NCI-H1105 (cell line): Measurements from ENCODE around the gene HOXD3.

Experiments
- DNase-seq: peaks from one replicate; lab custom pipeline; 2025; lab: John Stamatoyannopoulos, UW

Gene HOXD3

DNA sequence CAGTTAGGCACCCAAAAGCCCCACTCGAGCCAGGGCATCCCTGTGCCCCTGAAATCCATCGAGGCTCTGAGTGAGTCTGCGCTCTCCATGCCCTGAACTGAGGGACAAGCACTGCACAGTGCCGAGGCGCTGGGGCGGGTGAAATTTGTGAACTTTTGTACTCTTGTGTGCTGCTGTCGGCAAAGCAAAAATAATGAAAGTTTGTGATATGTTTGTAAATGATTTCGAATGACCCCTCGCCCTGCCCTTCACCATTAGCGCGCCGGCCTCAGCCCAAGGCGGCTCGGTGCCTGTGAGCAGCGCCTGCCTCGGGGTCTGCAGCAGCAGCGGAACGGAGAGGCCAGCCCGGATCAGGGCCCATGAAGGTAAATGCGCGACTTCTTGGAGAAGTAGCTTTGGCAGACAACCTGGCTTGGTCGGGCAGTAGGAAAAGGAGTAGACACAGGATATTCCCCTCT is 7.6 kb upstream of the HOXD3 start:
- DNase-seq: no peak

DNA sequence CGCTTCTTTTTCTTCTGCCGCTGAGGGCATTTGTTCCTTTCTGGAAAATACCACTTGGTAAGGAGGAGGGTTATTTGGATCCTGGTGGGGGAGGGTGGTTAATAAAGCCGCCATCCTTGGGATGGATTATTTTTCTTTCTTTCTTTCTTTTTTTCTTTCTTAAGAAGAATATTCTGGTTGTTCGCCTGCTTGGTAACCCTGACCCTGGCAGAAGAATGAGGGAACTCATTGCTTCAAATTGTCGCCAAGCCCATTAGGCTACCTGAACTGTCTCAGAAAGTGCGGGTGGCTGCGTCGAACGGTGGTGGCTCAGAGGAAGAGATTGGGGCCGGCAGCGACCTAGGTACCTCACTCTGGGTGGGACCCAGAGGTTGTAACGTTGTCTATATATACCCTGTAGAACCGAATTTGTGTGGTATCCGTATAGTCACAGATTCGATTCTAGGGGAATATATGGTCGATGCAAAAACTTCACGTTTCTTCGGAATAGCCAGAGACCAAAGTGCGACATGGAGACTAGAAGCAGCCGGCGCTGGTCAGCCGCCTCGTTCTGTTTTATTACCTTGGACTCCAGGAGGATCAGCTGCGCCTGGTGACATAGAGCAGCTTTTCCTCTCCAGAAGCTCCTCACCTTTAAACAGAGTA is 7.0 kb upstream of the HOXD3 start:
- DNase-seq: no peak

- no peak for DNase-seq
These were observed 6.3 kb upstream of the HOXD3 start for GRCh38 chr2:176150584-176151441.

DNA sequence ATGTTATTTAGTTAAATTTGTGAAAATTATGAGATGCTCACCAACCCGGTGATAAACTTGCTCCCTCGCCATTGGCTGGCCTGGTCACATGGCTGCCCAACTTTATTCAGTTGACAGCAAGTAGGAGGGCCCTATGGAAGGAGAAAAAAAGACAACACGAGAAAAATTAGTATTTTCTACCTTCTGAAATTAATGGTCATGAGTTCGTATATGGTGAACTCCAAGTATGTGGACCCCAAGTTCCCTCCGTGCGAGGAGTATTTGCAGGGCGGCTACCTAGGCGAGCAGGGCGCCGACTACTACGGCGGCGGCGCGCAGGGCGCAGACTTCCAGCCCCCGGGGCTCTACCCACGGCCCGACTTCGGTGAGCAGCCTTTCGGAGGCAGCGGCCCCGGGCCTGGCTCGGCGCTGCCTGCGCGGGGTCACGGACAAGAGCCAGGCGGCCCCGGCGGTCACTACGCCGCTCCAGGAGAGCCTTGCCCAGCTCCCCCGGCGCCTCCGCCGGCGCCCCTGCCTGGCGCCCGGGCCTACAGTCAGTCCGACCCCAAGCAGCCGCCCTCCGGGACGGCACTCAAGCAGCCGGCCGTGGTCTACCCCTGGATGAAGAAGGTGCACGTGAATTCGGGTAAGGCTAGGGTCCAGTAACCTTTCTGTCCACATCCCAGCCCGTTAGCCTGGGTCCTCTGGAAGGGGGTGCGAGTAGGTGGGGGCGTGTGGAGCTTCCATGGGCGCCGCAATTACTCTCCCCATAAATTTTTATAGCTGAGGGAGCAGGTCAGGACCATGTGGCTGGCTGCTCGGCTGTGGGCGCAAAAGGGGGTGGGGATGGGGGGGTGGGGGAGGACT is 5.4 kb upstream of the HOXD3 start, which contains the start of gene HOXD4:
Gene HOXD4, plus strand, starts transcription at position 109 of the 846 bp plus-strand sequence. Its CDS starts 84 bp downstream, at position 193.
- no peak for DNase-seq

DNA sequence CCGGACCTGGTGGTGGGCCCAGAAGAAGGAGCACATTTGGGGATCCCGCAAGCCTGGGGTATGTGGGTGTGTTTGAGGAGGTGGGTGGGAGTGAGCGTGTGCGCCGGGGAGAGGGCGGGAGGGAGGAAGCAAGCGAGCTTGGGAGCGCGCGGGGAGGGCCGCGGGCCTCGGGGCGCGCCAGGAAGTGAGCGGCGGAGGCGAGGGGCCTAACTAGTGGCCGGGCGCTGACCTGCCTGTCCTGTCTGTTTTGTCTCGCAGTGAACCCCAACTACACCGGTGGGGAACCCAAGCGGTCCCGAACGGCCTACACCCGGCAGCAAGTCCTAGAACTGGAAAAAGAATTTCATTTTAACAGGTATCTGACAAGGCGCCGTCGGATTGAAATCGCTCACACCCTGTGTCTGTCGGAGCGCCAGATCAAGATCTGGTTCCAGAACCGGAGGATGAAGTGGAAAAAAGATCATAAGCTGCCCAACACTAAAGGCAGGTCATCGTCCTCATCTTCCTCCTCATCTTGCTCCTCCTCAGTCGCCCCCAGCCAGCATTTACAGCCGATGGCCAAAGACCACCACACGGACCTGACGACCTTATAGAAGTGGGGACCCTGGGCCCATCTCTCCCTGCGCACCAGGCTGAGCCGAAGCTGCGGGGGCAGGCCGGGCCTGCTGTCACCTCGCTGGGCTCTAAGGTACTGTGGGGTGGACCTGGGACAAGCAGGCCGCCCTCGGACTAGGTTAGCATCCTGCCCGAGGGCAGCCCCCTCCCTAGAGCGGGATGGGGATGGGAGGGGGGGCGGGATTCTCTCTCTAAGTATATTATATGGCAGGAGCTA is 4.5 kb upstream of the HOXD3 start:
- no peak for DNase-seq

GRCh38 chr2:176154576-176155252 is 2.4 kb upstream of the HOXD3 start:
- DNase-seq: no peak

DNA sequence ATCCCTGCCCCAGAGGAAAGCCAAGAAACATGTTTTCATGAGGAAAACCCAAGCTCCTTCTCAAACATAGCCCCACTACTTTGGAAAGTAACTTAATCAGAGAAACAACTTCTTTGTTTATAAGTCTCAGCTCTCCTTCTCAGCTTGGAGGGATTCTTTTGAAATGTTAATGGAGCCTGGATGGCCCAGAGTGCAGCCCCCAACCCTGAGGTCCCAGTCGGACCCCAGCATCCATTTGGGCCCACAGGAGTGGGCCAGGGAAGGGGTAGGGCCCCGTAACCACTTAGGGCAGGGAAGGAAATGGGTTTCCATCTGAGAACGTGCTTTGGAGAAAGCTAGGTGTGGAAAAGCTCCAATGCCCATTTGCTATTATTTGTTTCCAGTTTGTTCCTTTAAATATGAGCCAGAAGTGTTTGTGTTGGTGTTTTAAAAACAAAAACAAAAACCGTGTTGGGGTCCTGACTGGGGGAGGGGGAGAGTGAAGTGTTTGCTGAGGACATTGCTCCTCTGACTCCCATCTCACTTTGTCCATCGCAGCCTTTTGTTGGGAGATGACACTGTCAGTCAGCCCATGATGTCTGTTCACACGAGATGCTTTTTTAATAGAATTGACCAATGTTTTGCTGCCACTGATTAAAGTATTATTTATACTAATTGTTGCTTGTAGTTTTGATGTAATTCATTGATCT is 1.6 kb upstream of the HOXD3 start:
- no peak for DNase-seq

- DNase-seq: no peak
These were observed 753 bp upstream of the HOXD3 start for GRCh38 chr2:176156301-176156806.

DNA sequence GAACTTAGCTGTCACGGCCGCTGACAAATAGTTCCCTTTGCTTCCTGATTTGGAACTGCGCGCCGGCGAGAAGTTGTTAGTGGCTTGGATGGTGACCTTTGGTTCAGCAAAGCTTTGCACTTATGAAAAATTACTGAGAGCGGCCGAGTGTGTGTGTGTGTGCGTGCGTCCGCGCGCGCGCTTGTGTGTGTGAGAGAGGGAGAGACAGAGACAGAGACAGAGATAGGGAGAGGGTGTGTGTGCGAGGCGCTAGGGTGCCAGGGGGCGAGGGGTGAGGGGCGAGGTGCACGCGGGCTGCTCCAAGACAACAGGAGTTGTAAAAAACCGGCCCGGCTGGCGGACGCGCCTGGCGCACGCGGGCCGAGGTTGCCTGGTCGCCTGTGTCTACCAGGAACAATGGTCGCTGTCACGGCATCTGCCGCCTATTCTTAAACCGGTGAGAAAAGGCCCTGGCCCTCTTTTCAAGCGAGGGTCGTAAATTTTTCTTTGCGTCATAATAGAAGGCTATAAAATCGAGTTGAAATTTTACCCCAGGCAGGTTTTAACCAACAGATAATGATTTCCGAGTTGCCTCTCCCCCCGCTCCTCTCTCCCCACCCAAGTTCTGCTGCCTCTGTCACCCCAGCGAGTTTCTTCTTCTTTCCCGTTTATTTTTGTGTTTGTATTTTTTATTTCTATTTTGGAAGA is 535 bp downstream of the HOXD3 start:
- peak; percentile 75 for DNase-seq

DNA sequence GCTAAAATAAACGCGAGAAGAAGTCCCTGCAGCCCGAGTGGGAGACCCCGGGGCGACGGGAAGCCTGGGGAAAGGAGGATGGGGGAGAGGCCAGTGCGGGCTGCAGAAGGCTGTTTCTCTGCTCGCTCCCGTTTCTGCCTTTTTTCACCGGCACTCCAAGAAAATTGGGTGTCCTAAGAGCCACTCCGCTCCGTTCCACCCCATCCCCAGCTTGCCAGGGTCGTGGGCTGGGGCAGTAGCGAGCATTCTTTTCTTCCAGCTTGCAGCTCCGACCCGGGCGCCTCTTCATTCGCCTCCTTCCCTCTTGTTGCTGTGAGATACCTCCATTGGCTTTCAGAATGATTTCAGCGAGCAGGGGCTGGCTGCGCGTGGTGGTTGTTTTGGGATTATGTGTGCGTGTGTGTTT is 1.1 kb downstream of the HOXD3 start:
- DNase-seq: peak; percentile 49

GRCh38 chr2:176158855-176159662 is 2.0 kb downstream of the HOXD3 start:
- DNase-seq: no peak

GRCh38 chr2:176159663-176160250 is 2.6 kb downstream of the HOXD3 start:
- no peak for DNase-seq

GRCh38 chr2:176160251-176160985 is 3.3 kb downstream of the HOXD3 start:
- no peak for DNase-seq

GRCh38 chr2:176160986-176161824 is 4.1 kb downstream of the HOXD3 start:
- no peak for DNase-seq

DNA sequence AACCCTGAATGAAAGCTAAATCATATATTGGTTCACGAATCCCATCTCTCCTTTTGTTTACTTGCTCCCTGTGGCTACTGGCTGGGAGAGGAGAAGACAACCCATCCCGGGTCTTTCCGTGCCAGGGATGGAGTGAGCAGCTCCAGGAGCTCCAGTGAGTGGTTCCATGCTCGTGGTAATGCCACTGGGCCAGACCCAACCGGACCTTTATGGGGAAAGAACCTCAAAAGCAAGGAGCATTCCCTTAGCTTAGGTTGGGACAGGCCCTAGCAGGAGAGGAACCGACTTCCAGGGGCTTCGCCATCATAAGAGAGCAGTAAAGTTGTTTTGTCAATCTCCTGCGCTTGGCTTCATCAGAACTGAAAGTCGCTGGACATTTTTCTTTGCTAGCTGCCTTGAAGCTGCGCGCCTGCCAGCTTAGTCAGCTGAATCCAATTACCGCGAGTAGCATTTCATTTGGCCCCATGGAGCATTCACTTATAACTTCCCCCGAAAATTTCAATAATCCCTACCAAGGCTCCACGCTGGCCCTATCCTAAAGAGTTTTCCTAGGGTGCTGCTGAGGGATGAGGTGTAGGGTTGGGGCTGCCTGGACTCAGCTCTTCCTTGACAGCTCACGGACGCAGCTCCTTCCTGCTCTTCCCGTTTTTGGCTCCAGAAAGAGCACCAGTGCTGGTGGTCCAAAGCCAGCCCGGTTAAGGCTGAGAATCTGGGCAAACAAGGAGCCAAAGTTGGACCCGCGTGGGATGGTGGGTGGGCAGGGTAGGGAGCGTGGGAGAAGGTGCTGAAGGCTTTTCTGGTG is 4.9 kb downstream of the HOXD3 start:
- no peak for DNase-seq
